ENCODE results near the gene PSME2.
A peak's percentile ranks its signal among the peaks of the same experiment; 100 is the strongest.

PSME2 gene

GRCh38 chr14:24190416-24190815, 44.0 kb upstream of the PSME2 start:
- no peaks in the 10 kb centered on the region for H3K27me3 ChIP-seq (ENCODE audit: insufficient read depth, low read length, poor library complexity)
- H3K4me1 ChIP-seq (ENCODE audit: control insufficient read depth, low read depth, low read length), result peaks cover 6% of the 10 kb centered on the region
- H3K9ac ChIP-seq (ENCODE audit: low read length), result no peak overlapping the region
- no CpG with 5 or more reads among the region's 10 CpGs for WGBS (ENCODE audit: extremely low coverage, insufficient coverage, low lambda C conversion rate)
- no peak overlapping the region for H3K27ac ChIP-seq (ENCODE audit: low read depth, low read length)
- no peak for DNase-seq
- H3K23ac ChIP-seq (ENCODE audit: low read length), result no peak overlapping the region
- H4K5ac ChIP-seq (ENCODE audit: low read length), result no peak overlapping the region
- H3K18ac ChIP-seq (ENCODE audit: low read length), result no peak overlapping the region
- H2BK15ac ChIP-seq (replicated peaks; ENCODE audit: low read depth), result no peak overlapping the region
- H3K4me2 ChIP-seq (ENCODE audit: low read length), result no peak overlapping the region
- no peak overlapping the region for H2BK120ac ChIP-seq (ENCODE audit: low read depth, low read length)
- peaks cover 12% of the 10 kb centered on the region for H3K79me1 ChIP-seq (ENCODE audit: low read length)
- H3K4ac ChIP-seq (ENCODE audit: low read depth, low read length), result no peak overlapping the region
- no peak overlapping the region for H3K56ac ChIP-seq (ENCODE audit: low read length)
- peaks cover 10% of the 10 kb centered on the region for H3K36me3 ChIP-seq (ENCODE audit: control insufficient read depth, insufficient read depth, low read length)
- H2BK5ac ChIP-seq (ENCODE audit: low read length), result no peak overlapping the region
- no peak overlapping the region for H2AK5ac ChIP-seq (ENCODE audit: low read length)
- no peak overlapping the region for H3K4me3 ChIP-seq (ENCODE audit: low read length)
- no peak overlapping the region for H4K8ac ChIP-seq (ENCODE audit: low read depth, low read length)
- peaks cover 11% of the 10 kb centered on the region for H3K79me2 ChIP-seq (ENCODE audit: control insufficient read depth, insufficient read depth, low read length)

DNA sequence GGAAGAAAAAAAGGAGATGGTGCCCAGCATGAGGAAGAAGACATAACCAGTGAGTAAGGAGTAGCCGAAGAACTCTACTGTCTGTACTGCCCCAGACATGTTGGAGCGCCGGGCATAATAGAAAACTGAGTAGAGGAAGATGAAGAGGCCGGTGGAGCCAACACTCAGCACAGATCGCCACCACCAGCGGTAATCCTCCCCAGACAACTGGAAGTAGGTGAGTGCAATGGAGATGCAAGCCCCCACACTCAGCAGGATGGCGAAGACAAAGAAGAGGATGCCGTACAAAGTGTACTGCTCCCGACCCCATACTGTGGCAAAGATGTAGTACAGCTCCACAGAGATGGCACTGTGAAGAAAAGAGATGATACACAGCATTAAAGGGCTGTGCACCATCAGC, 43.0 kb upstream of the PSME2 start:
- Histone ChIP-seq H3K9ac (ENCODE audit: low read length) (peak overlapping the region; percentile 56), H2BK15ac (replicated peaks; ENCODE audit: low read depth) (no peak overlapping the region), H3K79me2 (ENCODE audit: control insufficient read depth, insufficient read depth, low read length) (peaks cover 11% of the 10 kb centered on the region), H3K27ac (ENCODE audit: low read depth, low read length) (no peak overlapping the region), H3K27me3 (ENCODE audit: insufficient read depth, low read length, poor library complexity) (no peaks in the 10 kb centered on the region), H4K8ac (ENCODE audit: low read depth, low read length) (no peak overlapping the region), H3K4ac (ENCODE audit: low read depth, low read length) (no peak overlapping the region), H3K79me1 (ENCODE audit: low read length) (peaks cover 12% of the 10 kb centered on the region), H3K23ac (ENCODE audit: low read length) (no peak overlapping the region), H4K5ac (ENCODE audit: low read length) (peak overlapping the region; percentile 88), H3K56ac (ENCODE audit: low read length) (peak overlapping the region; percentile 37), H2BK5ac (ENCODE audit: low read length) (no peak overlapping the region), H3K18ac (ENCODE audit: low read length) (no peak overlapping the region), H3K36me3 (ENCODE audit: control insufficient read depth, insufficient read depth, low read length) (peaks cover 13% of the 10 kb centered on the region), H3K4me1 (ENCODE audit: control insufficient read depth, low read depth, low read length) (peaks cover 6% of the 10 kb centered on the region), H2AK5ac (ENCODE audit: low read length) (no peak overlapping the region), H3K4me3 (ENCODE audit: low read length) (no peak overlapping the region), H2BK120ac (ENCODE audit: low read depth, low read length) (no peak overlapping the region), H3K4me2 (ENCODE audit: low read length) (no peak overlapping the region)
- WGBS (ENCODE audit: extremely low coverage, insufficient coverage, low lambda C conversion rate), result no CpG with 5 or more reads among the region's 9 CpGs
- no peak for DNase-seq

GRCh38 chr14:24189059-24189375, 42.6 kb upstream of the PSME2 start:
- no peaks in the 10 kb centered on the region for H3K27me3 ChIP-seq (ENCODE audit: insufficient read depth, low read length, poor library complexity)
- no peak overlapping the region for H3K4me3 ChIP-seq (ENCODE audit: low read length)
- peaks cover 11% of the 10 kb centered on the region for H3K79me2 ChIP-seq (ENCODE audit: control insufficient read depth, insufficient read depth, low read length)
- H2AK5ac ChIP-seq (ENCODE audit: low read length), result no peak overlapping the region
- no peak overlapping the region for H3K27ac ChIP-seq (ENCODE audit: low read depth, low read length)
- H3K79me1 ChIP-seq (ENCODE audit: low read length), result peaks cover 12% of the 10 kb centered on the region
- H3K56ac ChIP-seq (ENCODE audit: low read length), result peak overlapping the region; percentile 37
- H3K18ac ChIP-seq (ENCODE audit: low read length), result no peak overlapping the region
- peaks cover 6% of the 10 kb centered on the region for H3K4me1 ChIP-seq (ENCODE audit: control insufficient read depth, low read depth, low read length)
- WGBS (ENCODE audit: extremely low coverage, insufficient coverage, low lambda C conversion rate), result no CpG with 5 or more reads among the region's 3 CpGs
- no peak overlapping the region for H2BK5ac ChIP-seq (ENCODE audit: low read length)
- peak overlapping the region; percentile 88 for H4K5ac ChIP-seq (ENCODE audit: low read length)
- H4K8ac ChIP-seq (ENCODE audit: low read depth, low read length), result peak overlapping the region; percentile 78
- no peak overlapping the region for H3K4ac ChIP-seq (ENCODE audit: low read depth, low read length)
- no peak overlapping the region for H3K23ac ChIP-seq (ENCODE audit: low read length)
- H3K4me2 ChIP-seq (ENCODE audit: low read length), result no peak overlapping the region
- H2BK120ac ChIP-seq (ENCODE audit: low read depth, low read length), result no peak overlapping the region
- peaks cover 13% of the 10 kb centered on the region for H3K36me3 ChIP-seq (ENCODE audit: control insufficient read depth, insufficient read depth, low read length)
- H3K9ac ChIP-seq (ENCODE audit: low read length), result peak overlapping the region; percentile 56
- no peak overlapping the region for H2BK15ac ChIP-seq (replicated peaks; ENCODE audit: low read depth)
- no peak for DNase-seq

DNA sequence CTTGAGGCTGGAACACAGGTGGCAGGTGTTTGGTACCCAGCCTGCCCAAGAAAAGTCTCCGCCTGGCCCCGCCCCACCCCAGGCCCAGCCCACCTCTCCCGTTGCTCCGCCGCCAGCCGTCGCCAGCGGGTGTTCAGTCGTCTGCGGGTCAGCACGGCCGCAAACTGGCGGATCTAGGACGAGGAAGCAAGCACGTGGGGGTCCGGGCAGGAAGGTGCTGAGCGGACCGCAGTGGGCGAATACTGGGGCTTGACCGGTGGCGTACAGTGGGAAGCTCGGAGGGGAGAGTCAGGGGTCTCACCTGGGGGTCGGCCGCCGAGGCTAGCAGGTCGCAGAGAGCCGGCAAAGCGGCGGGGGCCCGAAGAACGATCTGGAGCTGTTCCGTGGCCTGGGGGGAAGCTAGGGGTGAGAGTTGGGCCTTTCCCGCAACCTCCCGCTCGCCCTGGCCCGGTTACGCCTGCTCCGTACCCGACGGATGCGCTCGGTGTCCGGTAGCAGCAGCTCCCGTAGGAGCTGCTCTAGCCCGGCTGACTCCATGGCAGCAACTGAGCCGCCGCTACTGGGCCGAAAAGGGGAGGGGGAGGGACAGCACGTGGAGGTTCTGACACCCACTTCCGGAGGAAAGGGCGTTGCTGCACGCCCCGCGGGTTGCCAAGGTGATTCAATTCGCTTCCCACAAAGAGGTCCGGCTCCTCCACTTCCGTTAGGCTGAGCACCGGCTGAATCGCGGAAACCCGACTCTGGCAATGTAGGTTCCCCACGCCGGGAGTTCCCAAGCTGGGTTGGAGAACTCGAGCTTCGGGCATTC, 42.0 kb upstream of the PSME2 start, which contains the start of gene IPO4:
Gene IPO4, minus strand, starts transcription at position 566 of the 808 bp plus-strand sequence. Its CDS starts 29 bp downstream, at position 537.
- H3K36me3 ChIP-seq (ENCODE audit: control insufficient read depth, insufficient read depth, low read length), result peaks cover 13% of the 10 kb centered on the region
- H3K56ac ChIP-seq (ENCODE audit: low read length), result peak within 1 kb of the TSS; percentile 99
- no CpG with 5 or more reads among the region's 65 CpGs for WGBS (ENCODE audit: extremely low coverage, insufficient coverage, low lambda C conversion rate)

GRCh38 chr14:24187539-24187915, 41.1 kb upstream of the PSME2 start:
- no peak overlapping the region for H3K56ac ChIP-seq (ENCODE audit: low read length)
- H2BK120ac ChIP-seq (ENCODE audit: low read depth, low read length), result no peak overlapping the region
- H3K23ac ChIP-seq (ENCODE audit: low read length), result no peak overlapping the region
- H3K9ac ChIP-seq (ENCODE audit: low read length), result peak overlapping the region; percentile 95
- peaks cover 6% of the 10 kb centered on the region for H3K4me1 ChIP-seq (ENCODE audit: control insufficient read depth, low read depth, low read length)
- no peak overlapping the region for H2BK15ac ChIP-seq (replicated peaks; ENCODE audit: low read depth)
- no peaks in the 10 kb centered on the region for H3K27me3 ChIP-seq (ENCODE audit: insufficient read depth, low read length, poor library complexity)
- peaks cover 12% of the 10 kb centered on the region for H3K79me1 ChIP-seq (ENCODE audit: low read length)
- no peak overlapping the region for H3K4ac ChIP-seq (ENCODE audit: low read depth, low read length)
- H3K4me2 ChIP-seq (ENCODE audit: low read length), result peak overlapping the region; percentile 74
- H3K4me3 ChIP-seq (ENCODE audit: low read length), result no peak overlapping the region
- H2AK5ac ChIP-seq (ENCODE audit: low read length), result no peak overlapping the region
- no peak overlapping the region for H2BK5ac ChIP-seq (ENCODE audit: low read length)
- DNase-seq, result no peak
- peaks cover 11% of the 10 kb centered on the region for H3K79me2 ChIP-seq (ENCODE audit: control insufficient read depth, insufficient read depth, low read length)
- H4K5ac ChIP-seq (ENCODE audit: low read length), result no peak overlapping the region
- no peak overlapping the region for H3K27ac ChIP-seq (ENCODE audit: low read depth, low read length)
- peaks cover 16% of the 10 kb centered on the region for H3K36me3 ChIP-seq (ENCODE audit: control insufficient read depth, insufficient read depth, low read length)
- no peak overlapping the region for H4K8ac ChIP-seq (ENCODE audit: low read depth, low read length)
- WGBS (ENCODE audit: extremely low coverage, insufficient coverage, low lambda C conversion rate), result no CpG with 5 or more reads among the region's 2 CpGs
- no peak overlapping the region for H3K18ac ChIP-seq (ENCODE audit: low read length)

More for the DNA sequence above, 42.0 kb upstream of the PSME2 start, which contains the start of gene IPO4:
- DNase-seq, result peak; percentile 99
- H2BK15ac ChIP-seq (replicated peaks; ENCODE audit: low read depth), result no peak within 1 kb of the TSS
- H3K4me2 ChIP-seq (ENCODE audit: low read length), result peak within 1 kb of the TSS; percentile 74
- H3K27me3 ChIP-seq (ENCODE audit: insufficient read depth, low read length, poor library complexity), result no peaks in the 10 kb centered on the region
- H2BK5ac ChIP-seq (ENCODE audit: low read length), result no peak within 1 kb of the TSS
- H3K9ac ChIP-seq (ENCODE audit: low read length), result peak within 1 kb of the TSS; percentile 95
- H3K79me1 ChIP-seq (ENCODE audit: low read length), result peaks cover 12% of the 10 kb centered on the region
- H3K4me3 ChIP-seq (ENCODE audit: low read length), result peak within 1 kb of the TSS; percentile 89
- peak within 1 kb of the TSS; percentile 78 for H4K8ac ChIP-seq (ENCODE audit: low read depth, low read length)
- no peak within 1 kb of the TSS for H3K4ac ChIP-seq (ENCODE audit: low read depth, low read length)
- peak within 1 kb of the TSS; percentile 72 for H3K23ac ChIP-seq (ENCODE audit: low read length)
- H2BK120ac ChIP-seq (ENCODE audit: low read depth, low read length), result no peak within 1 kb of the TSS
- H3K18ac ChIP-seq (ENCODE audit: low read length), result peak within 1 kb of the TSS; percentile 44
- H2AK5ac ChIP-seq (ENCODE audit: low read length), result no peak within 1 kb of the TSS
- H3K4me1 ChIP-seq (ENCODE audit: control insufficient read depth, low read depth, low read length), result peaks cover 6% of the 10 kb centered on the region
- H4K5ac ChIP-seq (ENCODE audit: low read length), result peak within 1 kb of the TSS; percentile 88
- H3K27ac ChIP-seq (ENCODE audit: low read depth, low read length), result peak within 1 kb of the TSS; percentile 75
- peaks cover 11% of the 10 kb centered on the region for H3K79me2 ChIP-seq (ENCODE audit: control insufficient read depth, insufficient read depth, low read length)
